GM19099 (cell line): Measurements from ENCODE around the gene GPC3.

Experiments used
- POLR2A ChIP-seq: IDR thresholded peaks from 3 replicates; pipeline ENCODE4 v1.6.1; 2011; ENCODE audit warnings: low read depth; ENCODE audit not compliant: insufficient read length; ENCODE audit errors: extremely low read depth

Gene GPC3

DNA sequence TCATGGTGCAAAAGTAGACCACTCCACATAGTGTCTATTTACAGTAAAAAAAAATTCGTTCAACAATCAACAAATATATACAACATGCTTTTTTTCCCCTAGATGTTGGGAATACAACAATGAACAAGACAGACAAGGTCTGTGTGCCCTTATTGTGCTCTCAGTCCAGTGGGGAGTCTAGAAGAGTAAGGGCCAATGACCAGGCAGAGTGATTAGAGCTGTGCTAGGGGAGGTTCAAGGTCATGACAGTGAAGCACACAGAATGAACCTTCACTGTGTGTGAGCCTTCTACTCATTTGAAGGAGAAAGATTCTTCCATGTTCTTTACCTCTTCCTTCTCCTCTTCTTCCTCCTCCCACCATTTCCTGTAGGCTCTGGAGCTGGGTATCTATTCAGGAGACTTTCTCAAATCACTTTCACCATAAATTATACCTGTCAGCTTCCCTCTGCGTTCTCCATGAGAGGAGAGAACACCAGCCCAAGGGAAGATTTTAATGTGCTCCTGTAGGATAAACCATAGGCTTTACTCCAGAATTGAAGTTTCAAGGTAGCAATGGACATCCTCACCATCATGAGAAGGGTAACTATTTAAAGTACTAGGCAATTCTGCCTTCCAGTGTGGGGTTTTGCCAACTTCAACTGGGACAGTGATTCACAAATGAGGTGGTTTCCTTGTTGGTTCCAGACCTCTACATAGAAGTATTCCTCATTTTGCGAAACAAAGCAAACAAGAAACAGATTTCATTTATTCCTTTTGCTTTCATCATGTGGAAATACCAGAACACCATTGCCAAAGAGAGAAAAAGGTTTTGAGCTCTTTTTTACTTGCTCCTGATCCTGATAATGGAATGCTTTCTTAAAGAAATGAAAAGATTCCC, 323.2 kb downstream of the GPC3 start:
- no peak for TF ChIP-seq POLR2A

- TF ChIP-seq POLR2A, result no peak
These were observed 325.1 kb downstream of the GPC3 start for GRCh38 chrX:133660281-133660680.

GRCh38 chrX:133658293-133658911, 327.0 kb downstream of the GPC3 start:
- no peak for TF ChIP-seq POLR2A

GRCh38 chrX:133655275-133656265, 329.8 kb downstream of the GPC3 start:
- TF ChIP-seq POLR2A, result no peak

- no peak for TF ChIP-seq POLR2A
These were observed 330.6 kb downstream of the GPC3 start for GRCh38 chrX:133654811-133655210.

- no peak for TF ChIP-seq POLR2A
These were observed 332.0 kb downstream of the GPC3 start for GRCh38 chrX:133653358-133653757.

DNA sequence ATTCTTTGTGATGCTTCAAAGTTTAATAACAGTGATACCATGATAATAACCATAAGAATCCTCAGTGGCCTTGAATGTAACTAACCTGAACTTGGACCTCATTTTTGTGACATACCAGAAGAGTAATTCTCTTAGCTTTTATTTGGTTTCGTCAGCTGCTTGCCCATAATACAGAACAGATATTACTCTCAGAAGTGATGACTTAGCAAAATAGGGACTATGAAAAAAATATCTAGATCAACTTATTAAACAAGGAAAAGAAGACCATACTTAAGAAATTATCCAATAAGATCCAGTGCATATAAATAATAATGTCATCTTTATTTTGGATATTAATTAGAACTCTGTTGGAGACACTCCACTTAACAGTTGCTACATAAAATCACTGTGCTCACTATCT, 333.2 kb downstream of the GPC3 start:
- no peak for TF ChIP-seq POLR2A

- no peak for TF ChIP-seq POLR2A
These were observed 335.2 kb downstream of the GPC3 start for GRCh38 chrX:133650239-133650638.

DNA sequence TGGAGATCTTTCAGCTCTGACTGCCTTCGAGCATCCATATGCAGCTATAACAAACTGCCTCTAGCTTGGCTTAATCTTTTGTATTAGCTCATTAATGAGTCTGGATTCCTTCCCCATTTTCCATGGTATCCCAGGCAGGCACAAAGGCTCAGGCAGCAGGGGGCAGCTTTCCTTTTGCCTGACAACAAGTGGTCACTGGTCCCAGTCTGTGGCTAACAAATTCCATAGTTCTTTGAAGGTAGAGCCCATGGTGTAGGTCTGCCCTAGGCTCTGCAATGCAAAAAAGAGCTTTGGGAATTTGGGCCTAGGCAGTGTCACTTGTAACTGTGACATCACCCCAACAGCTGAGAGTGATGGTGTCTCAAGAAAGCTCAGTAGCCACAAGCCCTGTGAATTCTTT, 335.7 kb downstream of the GPC3 start:
- TF ChIP-seq POLR2A, result no peak

- no peak for TF ChIP-seq POLR2A
These were observed 336.8 kb downstream of the GPC3 start for GRCh38 chrX:133648594-133648993.

GRCh38 chrX:133646719-133647116, 338.7 kb downstream of the GPC3 start:
- TF ChIP-seq POLR2A, result no peak

GRCh38 chrX:133645977-133646718, 339.2 kb downstream of the GPC3 start:
- no peak for TF ChIP-seq POLR2A

DNA sequence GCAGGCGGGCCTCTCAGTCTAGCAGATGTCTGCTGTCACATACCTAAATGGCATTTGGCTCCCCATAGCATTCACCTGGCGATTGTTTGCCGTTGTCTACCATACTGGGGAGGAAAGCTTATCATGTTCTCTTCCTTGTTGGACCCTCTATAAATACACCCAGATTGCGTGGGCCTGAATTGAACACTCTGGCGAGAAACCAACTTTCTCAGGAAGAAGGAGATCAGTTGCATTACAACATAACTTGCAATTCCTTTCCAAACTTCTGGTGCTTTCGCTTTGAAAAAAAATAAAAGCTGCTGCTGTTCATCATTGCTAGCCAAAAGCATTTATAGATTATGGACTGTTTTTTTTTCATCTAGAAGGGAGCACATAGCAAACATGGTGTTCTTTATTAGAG, 340.1 kb downstream of the GPC3 start:
- TF ChIP-seq POLR2A, result no peak
